Immature natural killer cell (primary cell): ENCODE measurements around the gene RING1. TPM values are rescaled to one million over a fixed set of nuclear protein-coding genes. Genes with fewer than 3 reads are reported as not detected.

Experiments used
- DNase-seq, 3 donors: peaks; one replicate each; pipeline ENCODE4 v3.0.0; 2022; ENCODE audit warnings: mixed read lengths in 1 of 3
- H3K27ac Mint-ChIP-seq, 6 donors: one replicate each; pipeline ENCODE4 v1.8.0; 2020; ENCODE audit warnings: mixed read lengths in 6 of 6, mild to moderate bottlenecking in 5 of 6, inconsistent platforms in 4 of 6, moderate library complexity in 3 of 6
- H3K27me3 Mint-ChIP-seq, 3 donors: one replicate each; pipeline ENCODE4 v1.8.0; 2020 to 2021; ENCODE audit warnings: low read depth in 3 of 3, mild to moderate bottlenecking in 3 of 3, mixed read lengths in 3 of 3, moderate library complexity in 3 of 3, inconsistent platforms in 1 of 3
- H3K36me3 Mint-ChIP-seq, 3 donors: one replicate each; pipeline ENCODE4 v1.8.0; 2020; ENCODE audit warnings: mixed read lengths in 3 of 3, inconsistent platforms in 2 of 3, mild to moderate bottlenecking in 2 of 3
- H3K4me1 Mint-ChIP-seq, 2 donors: one replicate each; pipeline ENCODE4 v1.8.0; 2020; ENCODE audit warnings: inconsistent platforms in 2 of 2, mild to moderate bottlenecking in 2 of 2, mixed read lengths in 2 of 2, moderate library complexity in 1 of 2
- H3K4me3 Mint-ChIP-seq, 5 donors: one replicate each; pipeline ENCODE4 v1.8.0; 2020; ENCODE audit warnings: mild to moderate bottlenecking in 5 of 5, mixed read lengths in 5 of 5, inconsistent platforms in 3 of 5, moderate library complexity in 3 of 5
- H3K9me3 Mint-ChIP-seq, 6 donors: one replicate each; pipeline ENCODE4 v1.8.0; 2020; ENCODE audit warnings: mild to moderate bottlenecking in 6 of 6, mixed read lengths in 6 of 6, inconsistent platforms in 4 of 6, moderate library complexity in 3 of 6
- polyA plus RNA-seq, 3 donors: library from polyadenylated mRNA; unstranded; fragments of 300-500 nt; fragmentation: Illumina TruSeq; gene quantifications; one replicate each; pipeline ENCODE4 v1.2.3, GENCODE V29; 2021

The RING1 gene
- polyA plus RNA-seq, result 1 to 10 TPM; 5.5 to 9.5 (median 9.2) TPM

DNA sequence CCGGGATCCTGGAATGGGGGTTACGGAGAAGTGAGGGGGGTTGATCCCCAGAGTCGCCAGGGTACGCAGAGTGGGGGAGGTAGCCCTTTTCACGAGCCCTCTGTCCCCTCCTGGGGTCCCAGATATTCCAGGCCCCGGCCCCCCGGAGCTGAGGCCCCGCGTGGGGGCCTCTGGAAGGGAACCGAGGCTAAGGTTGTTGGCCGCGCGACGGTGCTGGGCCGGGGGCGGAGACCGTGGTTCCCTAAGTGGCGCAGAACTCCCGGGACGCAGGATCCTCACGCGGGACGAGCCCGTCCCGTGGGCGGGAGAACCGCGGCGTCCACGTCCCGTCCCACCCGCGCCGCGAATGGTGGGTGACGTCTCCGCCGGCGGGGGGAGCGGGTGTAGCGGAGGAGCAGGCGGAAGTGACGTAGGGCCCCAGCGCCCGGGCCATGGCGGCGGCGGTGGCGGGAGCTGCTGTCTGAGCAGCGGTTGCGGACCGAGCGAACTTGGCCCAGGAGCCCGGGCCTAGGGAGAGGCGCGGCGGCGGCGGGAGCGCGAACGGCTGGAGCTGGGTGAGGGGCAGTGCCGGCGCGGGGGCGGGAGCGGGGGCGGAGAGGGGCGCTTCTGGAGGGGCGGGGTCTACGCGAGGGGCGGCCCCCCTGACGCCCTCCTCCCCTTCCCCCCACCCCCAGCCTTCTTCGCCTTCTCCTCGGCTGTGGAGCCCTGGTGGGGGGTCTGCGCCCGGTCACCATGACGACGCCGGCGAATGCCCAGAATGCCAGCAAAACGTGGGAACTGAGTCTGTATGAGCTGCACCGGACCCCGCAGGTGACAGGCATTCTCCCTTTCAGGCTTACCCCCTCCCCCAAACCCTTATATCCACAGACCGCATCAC lies at the start of gene RING1:
Gene RING1, plus strand, starts transcription at position 410 of the 877 bp plus-strand sequence. Its CDS starts 323 bp downstream, at position 733.
- Mint-ChIP-seq H3K36me3 (peaks cover 5 to 25% (median 12%) of the 10 kb centered on the region in 3 donors), H3K27me3 (peaks cover 18 to 26% (median 24%) of the 10 kb centered on the region in 3 donors), H3K4me1 (peaks cover 41 to 47% of the 10 kb centered on the region in 2 donors), H3K4me3 (peak within 1 kb of the TSS; percentile 80 to 96 (median 85)), H3K9me3 (no peaks in the 10 kb centered on the region), H3K27ac (peak within 1 kb of the TSS; percentile 87 to 98 (median 94))
- peak; percentile 88 to 90 (median 89) for DNase-seq

DNA sequence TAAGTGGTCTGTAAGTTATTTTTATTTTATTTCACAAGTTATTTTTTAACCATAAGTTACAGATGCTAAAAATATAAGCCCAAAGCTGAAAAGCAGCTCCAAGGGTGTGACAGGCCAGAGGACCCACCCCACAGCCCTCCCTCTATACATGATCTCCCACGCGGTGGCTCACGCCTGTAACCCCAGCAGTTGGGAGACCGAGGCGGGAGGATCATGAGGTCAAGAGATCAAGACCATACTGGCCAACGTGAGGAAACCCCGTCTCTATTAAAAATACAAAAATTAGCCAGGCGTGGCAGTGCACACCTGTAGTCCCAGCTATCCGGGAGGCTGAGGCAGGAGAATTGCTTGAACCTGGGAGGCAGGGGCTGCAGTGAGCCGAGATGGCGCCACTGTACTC lies 48.2 kb upstream of the RING1 start:
- Mint-ChIP-seq H3K9me3 (no peaks in the 10 kb centered on the region), H3K4me3 (no peak overlapping the region), H3K36me3 (no peaks in the 10 kb centered on the region), H3K27ac (no peak overlapping the region), H3K4me1 (peaks cover 7 to 12% of the 10 kb centered on the region in 2 donors), H3K27me3 (peaks cover 0 to 4% (median 2%) of the 10 kb centered on the region in 3 donors)
- no peak for DNase-seq

- Mint-ChIP-seq H3K36me3 (no peaks in the 10 kb centered on the region), H3K9me3 (no peaks in the 10 kb centered on the region), H3K4me1 (peaks cover 7 to 12% of the 10 kb centered on the region in 2 donors), H3K4me3 (peak overlapping the region in 3 of 5 donors; percentile 78 to 88 (median 82)), H3K27ac (peak overlapping the region in 1 of 6 donors; percentile 50), H3K27me3 (peaks cover 0 to 4% (median 2%) of the 10 kb centered on the region in 3 donors)
- no peak for DNase-seq
These were observed 47.5 kb upstream of the RING1 start for GRCh38 chr6:33160728-33161344.

GRCh38 chr6:33161354-33162331 lies 46.7 kb upstream of the RING1 start:
- Mint-ChIP-seq H3K36me3 (no peaks in the 10 kb centered on the region), H3K9me3 (no peaks in the 10 kb centered on the region), H3K4me3 (peak overlapping the region; percentile 78 to 89 (median 88)), H3K27me3 (peaks cover 0 to 4% (median 4%) of the 10 kb centered on the region in 3 donors), H3K4me1 (peaks cover 7 to 12% of the 10 kb centered on the region in 2 donors), H3K27ac (peak overlapping the region in 5 of 6 donors; percentile 54 to 88 (median 70))
- DNase-seq, result peak; percentile 79 to 82 (median 80)

GRCh38 chr6:33163540-33163939 lies 44.8 kb upstream of the RING1 start:
- Mint-ChIP-seq H3K4me1 (peaks cover 7 to 12% of the 10 kb centered on the region in 2 donors), H3K27ac (no peak overlapping the region), H3K27me3 (peaks cover 0 to 4% (median 4%) of the 10 kb centered on the region in 3 donors), H3K4me3 (no peak overlapping the region), H3K36me3 (no peaks in the 10 kb centered on the region), H3K9me3 (no peaks in the 10 kb centered on the region)
- DNase-seq, result no peak

DNA sequence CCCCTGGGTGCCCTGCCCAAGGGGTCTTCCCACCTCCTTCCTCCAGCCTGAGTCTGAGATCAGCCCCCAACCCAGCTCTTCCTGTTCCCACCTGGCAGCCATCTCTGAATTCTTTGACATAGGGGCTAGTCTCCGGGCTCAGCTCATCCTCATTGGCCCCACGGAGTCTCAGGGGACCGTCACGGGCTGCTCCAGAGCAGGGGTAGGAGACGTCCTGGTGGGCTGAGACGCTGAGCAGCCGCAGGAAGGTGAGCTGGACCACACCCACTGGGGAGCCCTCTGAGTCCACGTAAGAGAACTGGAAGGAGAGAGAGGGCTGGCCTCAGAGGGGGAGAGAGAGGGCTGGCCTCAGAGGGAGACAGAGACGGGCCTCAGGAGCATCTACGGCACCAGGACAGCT lies 44.1 kb upstream of the RING1 start:
- Mint-ChIP-seq H3K9me3 (no peaks in the 10 kb centered on the region), H3K27me3 (peaks cover 0 to 4% (median 4%) of the 10 kb centered on the region in 3 donors), H3K36me3 (no peaks in the 10 kb centered on the region), H3K4me1 (peaks cover 7 to 12% of the 10 kb centered on the region in 2 donors), H3K4me3 (peak overlapping the region in 1 of 5 donors; percentile 27), H3K27ac (no peak overlapping the region)
- no peak for DNase-seq

GRCh38 chr6:33164665-33165373 lies 43.5 kb upstream of the RING1 start:
- Mint-ChIP-seq H3K27me3 (peaks cover 0 to 4% (median 4%) of the 10 kb centered on the region in 3 donors), H3K36me3 (no peaks in the 10 kb centered on the region), H3K4me1 (peaks cover 7 to 12% of the 10 kb centered on the region in 2 donors), H3K4me3 (no peak overlapping the region), H3K9me3 (no peaks in the 10 kb centered on the region), H3K27ac (no peak overlapping the region)
- no peak for DNase-seq

DNA sequence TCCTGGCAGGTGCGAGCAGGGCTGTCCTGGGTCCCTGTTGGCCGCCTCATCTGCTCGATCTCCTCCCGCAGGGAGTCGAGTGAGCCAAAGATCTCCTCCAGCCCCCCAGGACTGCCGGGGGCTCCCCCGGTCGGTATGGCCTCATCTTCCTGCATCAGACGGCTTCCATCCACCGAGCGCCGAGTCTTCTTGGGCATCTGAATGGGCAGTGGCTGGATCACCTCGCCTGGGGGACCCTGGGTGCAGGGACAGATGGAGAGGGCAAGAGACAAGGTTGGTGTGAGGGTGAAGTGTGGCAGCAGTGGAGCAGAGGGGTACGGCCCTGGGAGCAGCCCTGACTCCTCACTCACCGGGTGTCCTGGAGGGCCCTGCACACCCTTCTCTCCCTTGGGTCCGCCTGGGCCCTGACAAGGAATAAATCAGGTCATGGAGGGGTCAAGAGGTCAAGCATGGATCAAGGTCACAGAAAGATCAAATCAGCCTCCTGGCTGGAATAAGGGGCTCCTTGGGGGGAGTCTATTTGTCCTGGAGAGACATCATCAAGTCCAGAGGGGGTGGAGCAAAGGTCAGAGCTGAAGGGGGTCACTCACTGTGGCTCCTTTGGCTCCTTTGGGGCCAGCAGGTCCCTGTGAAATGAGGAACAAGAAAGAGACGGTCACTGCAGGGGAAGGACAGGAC lies 42.6 kb upstream of the RING1 start:
- H3K27me3 Mint-ChIP-seq, result peaks cover 0 to 4% (median 4%) of the 10 kb centered on the region in 3 donors
- H3K27ac Mint-ChIP-seq, result no peak overlapping the region
- H3K4me3 Mint-ChIP-seq, result no peak overlapping the region
- peaks cover 7 to 12% of the 10 kb centered on the region in 2 donors for H3K4me1 Mint-ChIP-seq
- H3K9me3 Mint-ChIP-seq, result no peaks in the 10 kb centered on the region
- DNase-seq, result no peak
- no peaks in the 10 kb centered on the region for H3K36me3 Mint-ChIP-seq

- peaks cover 0 to 4% (median 4%) of the 10 kb centered on the region in 3 donors for H3K27me3 Mint-ChIP-seq
- H3K36me3 Mint-ChIP-seq, result no peaks in the 10 kb centered on the region
- no peaks in the 10 kb centered on the region for H3K9me3 Mint-ChIP-seq
- peaks cover 5 to 6% of the 10 kb centered on the region in 2 donors for H3K4me1 Mint-ChIP-seq
- H3K4me3 Mint-ChIP-seq, result no peak overlapping the region
- no peak overlapping the region for H3K27ac Mint-ChIP-seq
- no peak for DNase-seq
These were observed 41.9 kb upstream of the RING1 start for GRCh38 chr6:33166363-33166762.

DNA sequence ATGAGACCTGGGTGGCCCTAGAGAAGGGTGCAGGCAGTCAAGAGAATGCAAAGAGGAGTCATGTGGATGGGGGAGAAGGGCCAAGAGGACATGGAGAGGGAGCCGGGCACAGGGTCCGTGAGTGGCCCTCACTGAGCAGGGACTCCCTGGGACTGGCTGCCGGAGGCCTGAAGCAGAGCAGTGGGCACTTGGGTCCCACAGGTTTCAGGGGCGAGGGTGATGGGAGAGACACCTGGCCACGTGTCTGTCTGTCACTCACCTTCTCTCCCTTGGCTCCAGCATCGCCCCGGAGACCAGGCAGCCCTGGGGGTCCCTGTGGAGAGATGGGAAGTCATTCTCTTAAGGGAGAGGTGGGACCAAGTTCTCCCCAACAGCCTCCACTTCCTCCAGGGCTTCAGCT lies 41.5 kb upstream of the RING1 start:
- Mint-ChIP-seq H3K9me3 (no peaks in the 10 kb centered on the region), H3K36me3 (no peaks in the 10 kb centered on the region), H3K27ac (no peak overlapping the region), H3K27me3 (peaks cover 0 to 4% (median 4%) of the 10 kb centered on the region in 3 donors), H3K4me3 (no peak overlapping the region), H3K4me1 (peaks cover 2% of the 10 kb centered on the region in 2 donors)
- no peak for DNase-seq

GRCh38 chr6:33167374-33168283 lies 40.7 kb upstream of the RING1 start:
- no peak overlapping the region for H3K4me3 Mint-ChIP-seq
- H3K27ac Mint-ChIP-seq, result no peak overlapping the region
- H3K4me1 Mint-ChIP-seq, result no peaks in the 10 kb centered on the region
- H3K27me3 Mint-ChIP-seq, result peaks cover 0 to 2% (median 0%) of the 10 kb centered on the region in 3 donors
- H3K36me3 Mint-ChIP-seq, result no peaks in the 10 kb centered on the region
- DNase-seq, result no peak
- no peaks in the 10 kb centered on the region for H3K9me3 Mint-ChIP-seq

- no peak for DNase-seq
- Mint-ChIP-seq H3K27me3 (peaks cover 0 to 3% (median 2%) of the 10 kb centered on the region in 3 donors), H3K4me3 (no peak overlapping the region), H3K36me3 (no peaks in the 10 kb centered on the region), H3K4me1 (no peaks in the 10 kb centered on the region), H3K9me3 (no peaks in the 10 kb centered on the region), H3K27ac (no peak overlapping the region)
These were observed 40.1 kb upstream of the RING1 start for GRCh38 chr6:33168284-33168601.
